ENCODE measurements around the gene RAB30. TPM values are rescaled to one million over a fixed set of nuclear protein-coding genes. Genes with fewer than 3 reads are reported as not detected.

Gene RAB30
- total and polyA plus RNA-seq, 9 of the 15 experiments (the other 6 are each of a cell fraction or from before 2014, with no cell fraction given) = 0.29 to 1.3 (median 1.0) TPM

- TF ChIP-seq NFXL1 (CRISPR knock-in tag; IDR thresholded peaks at IDR 0.05) (no peak), MCM2 (IDR thresholded peaks at IDR 0.05; ENCODE audit: low read depth) (no peak)
Measured at GRCh38 chr11:82998697-82999096, 73.0 kb downstream of the RAB30 start (continued).

GRCh38 chr11:82996966-82997606 lies 74.6 kb downstream of the RAB30 start:
- DNase-seq (ENCODE audit: extremely low read depth in 1 of 4, low spot score in 3 of 4) (no peak), FAIRE-seq (no peak), ATAC-seq (no peak)
- Histone ChIP-seq H2AFZ (ENCODE audit: low read depth, low read length) (no peak overlapping the region), H3K9ac (ENCODE audit: insufficient read depth in 1 of 2, low read depth in 2 of 2, low read length in 2 of 2) (no peak overlapping the region), H3K27me3 (ENCODE audit: control insufficient read depth in 2 of 2, insufficient read depth in 2 of 2, low read length in 2 of 2) (no peaks in the 10 kb centered on the region), H3K27ac (ENCODE audit: extremely low read depth, low read depth, low read length) (no peak overlapping the region), H3K4me1 (replicated peaks in 1 of 2; ENCODE audit: control insufficient read depth in 2 of 2, insufficient read depth in 2 of 2, low read length in 2 of 2) (peaks cover 5 to 17% of the 10 kb centered on the region in 2 experiments; a peak in 4 of 5 replicates), H3K36me3 (ENCODE audit: control insufficient read depth, insufficient read depth, low read length) (no peaks in the 10 kb centered on the region), H3K9me3 (replicated peaks; ENCODE audit: control insufficient read depth, insufficient read depth, low read depth, low read length) (no peaks in the 10 kb centered on the region), H3K4me2 (ENCODE audit: insufficient read depth, low read length) (no peak overlapping the region), H4K20me1 (replicated peaks; ENCODE audit: control insufficient read depth, insufficient read depth, low read length) (no peaks in the 10 kb centered on the region), H3K4me3 (no peak overlapping the region), H3K79me2 (ENCODE audit: control insufficient read depth, insufficient read depth, low read length) (no peaks in the 10 kb centered on the region), H3K9me1 (ENCODE audit: control insufficient read depth, insufficient read depth, low read length) (no peaks in the 10 kb centered on the region)
- 41% methylated on average over 14 of the region's 14 CpGs for WGBS (ENCODE audit: insufficient coverage, low coverage, missing lambda C conversion rate)
- no TSS peak for BruUV-seq (replicated peaks)
- ChIA-PET POLR2A (interaction anchor here (0.6 to 0.7 kb wide), 2 partner anchors 10 to 161 kb away, joined by 3 read pairs; no protein-coding TSS in a partner anchor), CTCF (ENCODE audit: low intra/inter-chr PET ratio) (no interaction called here)
- no peak for TF ChIP-seq KLF6 (CRISPR knock-in tag; IDR thresholded peaks at IDR 0.05; ENCODE audit: borderline replicate concordance)
- TF ChIP-seq KLF1 (tag; IDR thresholded peaks at IDR 0.05) = no peak
- no peak for TF ChIP-seq CHD2 (IDR thresholded peaks at IDR 0.05; ENCODE audit: low read depth, low read length)
- TF ChIP-seq GTF2B (IDR thresholded peaks at IDR 0.05; ENCODE audit: extremely low read depth, insufficient read length) = no peak
- TF ChIP-seq, protein P1, sequence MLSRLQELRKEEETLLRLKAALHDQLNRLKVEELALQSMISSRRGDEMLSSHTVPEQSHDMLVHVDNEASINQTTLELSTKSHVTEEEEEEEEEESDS (CRISPR knock-in tag; IDR thresholded peaks at IDR 0.05) = no peak
- TF ChIP-seq ZNF280B (CRISPR knock-in tag; IDR thresholded peaks at IDR 0.05) = no peak
- TF ChIP-seq RBM39 (optimal IDR thresholded peaks at IDR 0.05; ENCODE audit: low read depth, low read length) = no peak
- TF ChIP-seq ZNF324 (CRISPR knock-in tag; IDR thresholded peaks at IDR 0.05) = no peak
- TF ChIP-seq XRCC3 (IDR thresholded peaks at IDR 0.05) = no peak
- TF ChIP-seq, protein P2, sequence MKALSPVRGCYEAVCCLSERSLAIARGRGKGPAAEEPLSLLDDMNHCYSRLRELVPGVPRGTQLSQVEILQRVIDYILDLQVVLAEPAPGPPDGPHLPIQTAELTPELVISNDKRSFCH (CRISPR knock-in tag; IDR thresholded peaks at IDR 0.05) = no peak
- TF ChIP-seq, protein P2 (tag; IDR thresholded peaks at IDR 0.05) = no peak
- TF ChIP-seq, protein P3, sequence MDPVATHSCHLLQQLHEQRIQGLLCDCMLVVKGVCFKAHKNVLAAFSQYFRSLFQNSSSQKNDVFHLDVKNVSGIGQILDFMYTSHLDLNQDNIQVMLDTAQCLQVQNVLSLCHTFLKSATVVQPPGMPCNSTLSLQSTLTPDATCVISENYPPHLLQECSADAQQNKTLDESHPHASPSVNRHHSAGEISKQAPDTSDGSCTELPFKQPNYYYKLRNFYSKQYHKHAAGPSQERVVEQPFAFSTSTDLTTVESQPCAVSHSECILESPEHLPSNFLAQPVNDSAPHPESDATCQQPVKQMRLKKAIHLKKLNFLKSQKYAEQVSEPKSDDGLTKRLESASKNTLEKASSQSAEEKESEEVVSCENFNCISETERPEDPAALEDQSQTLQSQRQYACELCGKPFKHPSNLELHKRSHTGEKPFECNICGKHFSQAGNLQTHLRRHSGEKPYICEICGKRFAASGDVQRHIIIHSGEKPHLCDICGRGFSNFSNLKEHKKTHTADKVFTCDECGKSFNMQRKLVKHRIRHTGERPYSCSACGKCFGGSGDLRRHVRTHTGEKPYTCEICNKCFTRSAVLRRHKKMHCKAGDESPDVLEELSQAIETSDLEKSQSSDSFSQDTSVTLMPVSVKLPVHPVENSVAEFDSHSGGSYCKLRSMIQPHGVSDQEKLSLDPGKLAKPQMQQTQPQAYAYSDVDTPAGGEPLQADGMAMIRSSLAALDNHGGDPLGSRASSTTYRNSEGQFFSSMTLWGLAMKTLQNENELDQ (CRISPR knock-in tag; IDR thresholded peaks at IDR 0.05; ENCODE audit: borderline replicate concordance) = no peak
- no peak for TF ChIP-seq HDAC1 (IDR thresholded peaks at IDR 0.05)
- no peak for TF ChIP-seq MTA3 (IDR thresholded peaks at IDR 0.05; ENCODE audit: borderline replicate concordance)
- intact Hi-C loops (cut with micrococcal nuclease) = no loop called here
- in situ Hi-C loops (cut with MboI) = no loop called here
